ENCODE measurements around the gene NRXN3. TPM values are rescaled to one million over a fixed set of nuclear protein-coding genes. Genes with fewer than 3 reads are reported as not detected.

Gene NRXN3
- total RNA-seq, 1 experiment from 2014 or later = not detected

DNA sequence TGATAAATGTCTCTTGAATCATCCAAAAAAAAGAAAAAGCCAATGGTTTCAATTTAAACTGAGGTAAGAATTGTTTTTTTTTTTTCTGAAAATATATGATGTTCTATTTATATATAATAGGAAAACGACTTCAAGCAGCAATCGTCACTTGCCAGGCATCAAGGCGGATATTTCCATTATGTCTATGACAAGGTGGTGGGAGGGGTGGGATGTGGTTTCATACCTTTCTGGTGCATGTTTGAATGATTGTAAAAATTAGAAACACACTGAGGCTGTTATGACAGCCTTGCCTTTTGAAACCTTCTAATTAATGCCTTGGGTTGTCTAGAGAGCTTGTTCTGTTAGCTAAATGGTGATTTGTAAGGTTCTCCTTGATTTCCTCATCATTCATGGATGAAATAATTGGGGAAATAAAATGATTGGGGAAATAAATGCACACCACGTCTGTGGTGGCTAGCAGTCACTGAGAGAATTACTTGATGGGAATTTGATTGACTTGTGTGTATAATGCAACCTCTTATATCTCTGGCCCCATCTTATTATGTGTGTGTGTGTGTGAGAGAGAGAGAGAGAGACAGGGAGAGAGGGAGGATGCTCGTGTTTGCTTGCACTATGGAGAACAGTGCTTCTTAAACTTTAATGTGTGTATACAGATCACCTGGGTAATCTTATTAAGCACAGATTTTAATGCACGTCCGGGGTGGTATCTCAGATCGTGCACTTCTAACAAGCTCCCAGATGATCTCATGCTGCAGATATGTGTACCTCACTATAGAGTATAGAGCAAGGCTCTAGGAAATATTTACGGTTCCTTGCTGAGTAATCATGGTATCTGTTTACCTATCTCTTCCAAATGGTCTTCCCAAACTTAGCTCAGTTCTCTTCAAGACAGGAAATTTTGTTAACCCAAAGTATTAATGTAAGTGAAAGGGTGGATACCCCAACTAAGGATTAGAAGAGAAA, 1538.5 kb downstream of the NRXN3 start:
- Histone ChIP-seq H2AFZ (no peak overlapping the region), H3K79me2 (ENCODE audit: low read depth) (no peaks in the 10 kb centered on the region), H3K9me3 (ENCODE audit: insufficient read depth, low read depth) (no peaks in the 10 kb centered on the region), H3K36me3 (ENCODE audit: low read depth) (no peaks in the 10 kb centered on the region), H3K27me3 (ENCODE audit: insufficient read depth, low read depth) (peaks cover 18% of the 10 kb centered on the region; the same call in 1 of the 2 replicates), H3K27ac (no peak overlapping the region), H3K4me2 (no peak overlapping the region), H3K9me2 (ENCODE audit: insufficient read depth) (no peaks in the 10 kb centered on the region), H4K20me1 (ENCODE audit: insufficient read depth) (no peaks in the 10 kb centered on the region), H3K4me1 (replicated peaks; ENCODE audit: insufficient read depth) (no peaks in the 10 kb centered on the region), H3F3A (ENCODE audit: insufficient read depth, low read depth) (no peaks in the 10 kb centered on the region), H3K4me3 (no peak overlapping the region)
- TF ChIP-seq CTCF (conservative IDR thresholded peaks at IDR 0.05) = no peak
- TF ChIP-seq EZH2 (IDR thresholded peaks at IDR 0.05; ENCODE audit: low read depth) = no peak
- POLR2A ChIA-PET (ENCODE audit: unreplicated experiment) = no interaction called here
- BruUV-seq (replicated peaks) = no TSS peak
- no peak for DNase-seq
- intact Hi-C loops (cut with micrococcal nuclease; ENCODE audit: unreplicated experiment) = no loop called here
- CTCF ChIA-PET = no interaction called here

DNA sequence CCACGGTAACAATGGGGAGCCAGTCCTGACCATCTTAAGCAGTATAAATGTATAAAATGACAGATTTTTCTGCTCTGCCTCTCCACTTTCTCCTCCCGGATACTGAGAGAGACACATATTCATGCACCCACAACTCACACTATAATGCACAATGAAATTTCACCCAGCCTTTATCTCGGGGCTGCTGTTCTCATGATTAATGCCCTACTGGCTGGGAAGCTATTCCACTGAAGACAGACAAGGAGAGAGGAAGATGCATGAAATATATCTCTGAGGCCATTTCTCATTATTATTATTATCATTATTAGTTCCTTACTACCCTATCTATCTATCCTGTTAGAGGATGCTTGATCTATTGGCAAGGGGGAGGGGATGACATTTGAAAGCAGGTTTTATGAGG, 1539.4 kb downstream of the NRXN3 start:
- H2AFZ ChIP-seq = no peak overlapping the region
- H3K4me3 ChIP-seq = no peak overlapping the region
- H3K9me3 ChIP-seq (ENCODE audit: insufficient read depth, low read depth) = no peaks in the 10 kb centered on the region
- H4K20me1 ChIP-seq (ENCODE audit: insufficient read depth) = no peaks in the 10 kb centered on the region
- DNase-seq = no peak
- no peak overlapping the region for H3K4me2 ChIP-seq
- H3K79me2 ChIP-seq (ENCODE audit: low read depth) = no peaks in the 10 kb centered on the region
- H3K27ac ChIP-seq = no peak overlapping the region
- POLR2A ChIA-PET (ENCODE audit: unreplicated experiment) = no interaction called here
- no peaks in the 10 kb centered on the region for H3F3A ChIP-seq (ENCODE audit: insufficient read depth, low read depth)
- CTCF ChIA-PET = no interaction called here
- H3K36me3 ChIP-seq (ENCODE audit: low read depth) = no peaks in the 10 kb centered on the region
- BruUV-seq (replicated peaks) = no TSS peak
- H3K9me2 ChIP-seq (ENCODE audit: insufficient read depth) = no peaks in the 10 kb centered on the region
- H3K27me3 ChIP-seq (ENCODE audit: insufficient read depth, low read depth) = peaks cover 21% of the 10 kb centered on the region; the same call in 1 of the 2 replicates
- TF ChIP-seq CTCF (conservative IDR thresholded peaks at IDR 0.05) = no peak
- no peak for TF ChIP-seq EZH2 (IDR thresholded peaks at IDR 0.05; ENCODE audit: low read depth)
- intact Hi-C loops (cut with micrococcal nuclease; ENCODE audit: unreplicated experiment) = no loop called here
- no peaks in the 10 kb centered on the region for H3K4me1 ChIP-seq (replicated peaks; ENCODE audit: insufficient read depth)

DNA sequence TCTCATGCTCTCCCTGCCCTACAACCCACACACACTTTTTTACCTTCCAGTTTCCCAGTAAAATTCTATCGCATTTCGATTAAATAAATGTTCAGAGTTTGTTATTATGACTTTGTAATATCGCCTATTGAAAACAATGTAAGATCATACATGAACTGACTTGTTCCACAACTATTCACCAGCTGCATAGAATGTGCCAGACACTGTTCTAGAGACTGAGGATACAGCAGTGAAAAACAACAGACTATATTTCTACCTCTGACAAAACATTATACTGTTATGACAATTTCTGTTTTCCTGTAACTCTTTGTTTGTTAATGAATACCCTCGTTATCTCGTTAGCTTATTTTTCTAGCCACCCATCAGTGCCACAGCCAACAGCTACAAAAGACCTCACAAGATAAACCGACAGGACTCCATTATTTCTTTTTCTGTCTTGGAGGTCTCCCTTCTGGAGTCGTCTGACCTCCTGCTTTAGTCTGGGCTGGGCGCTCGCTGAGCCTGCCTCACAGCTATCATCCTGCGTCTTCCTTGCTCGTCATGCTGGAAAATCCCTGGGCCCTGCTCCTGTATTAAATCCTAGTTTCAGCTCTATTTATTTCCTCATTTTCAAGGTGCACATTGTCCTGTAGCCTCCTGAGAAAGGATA, 1542.3 kb downstream of the NRXN3 start:
- no TSS peak for BruUV-seq (replicated peaks)
- no peaks in the 10 kb centered on the region for H3F3A ChIP-seq (ENCODE audit: insufficient read depth, low read depth)
- POLR2A ChIA-PET (ENCODE audit: unreplicated experiment) = no interaction called here
- H3K9me3 ChIP-seq (ENCODE audit: insufficient read depth, low read depth) = no peaks in the 10 kb centered on the region
- H3K27me3 ChIP-seq (ENCODE audit: insufficient read depth, low read depth) = 0 out of 2 replicates have a peak, but pooled peaks cover 3% of the 10 kb centered on the region
- TF ChIP-seq EZH2 (IDR thresholded peaks at IDR 0.05; ENCODE audit: low read depth) = no peak
- TF ChIP-seq CTCF (conservative IDR thresholded peaks at IDR 0.05) = no peak
- no peak overlapping the region for H3K4me2 ChIP-seq
- no peak for DNase-seq
- no peak overlapping the region for H3K27ac ChIP-seq
- H2AFZ ChIP-seq = no peak overlapping the region
- H3K9me2 ChIP-seq (ENCODE audit: insufficient read depth) = no peaks in the 10 kb centered on the region
- H3K79me2 ChIP-seq (ENCODE audit: low read depth) = no peaks in the 10 kb centered on the region
- H4K20me1 ChIP-seq (ENCODE audit: insufficient read depth) = no peaks in the 10 kb centered on the region
- intact Hi-C loops (cut with micrococcal nuclease; ENCODE audit: unreplicated experiment) = no loop called here
- no peaks in the 10 kb centered on the region for H3K36me3 ChIP-seq (ENCODE audit: low read depth)
- no peak overlapping the region for H3K4me3 ChIP-seq
- H3K4me1 ChIP-seq (replicated peaks; ENCODE audit: insufficient read depth) = no peaks in the 10 kb centered on the region
- CTCF ChIA-PET = no interaction called here

All from PC-9 (cell line).